NOMO-1 treated with dmso at 0.1 percent for 144 hours (cell line): ENCODE data around the gene C15orf39.
"Not testable (repeated sequence)": the region's sequence is repeated elsewhere in the genome, so short reads cannot be mapped to it uniquely, and the experiment has no call there.

Experiments
- DNase-seq: peaks from one replicate; lab custom pipeline; 2025; ENCODE audit not compliant: unreplicated experiment; lab: John Stamatoyannopoulos, UW

The C15orf39 gene

DNA sequence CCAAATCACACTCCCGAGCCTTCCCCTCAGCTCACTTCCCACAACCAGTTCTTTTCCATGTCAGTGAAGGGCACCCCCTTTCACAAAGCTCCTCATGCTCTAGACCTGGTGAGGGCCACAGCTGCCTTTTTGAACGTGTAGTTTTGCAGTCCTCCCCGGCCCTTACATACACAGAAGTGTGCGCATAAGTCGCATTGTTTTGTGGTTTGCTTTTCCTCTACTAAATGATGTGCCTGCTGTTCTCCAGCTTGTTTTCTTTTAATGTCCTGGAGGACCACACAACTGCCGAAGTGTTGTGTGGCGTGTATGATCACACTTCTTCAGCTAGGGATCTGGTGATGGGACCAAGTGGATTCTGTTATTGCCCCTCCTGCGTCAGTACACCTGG, 7.6 kb downstream of the C15orf39 start:
- no peak for DNase-seq

DNA sequence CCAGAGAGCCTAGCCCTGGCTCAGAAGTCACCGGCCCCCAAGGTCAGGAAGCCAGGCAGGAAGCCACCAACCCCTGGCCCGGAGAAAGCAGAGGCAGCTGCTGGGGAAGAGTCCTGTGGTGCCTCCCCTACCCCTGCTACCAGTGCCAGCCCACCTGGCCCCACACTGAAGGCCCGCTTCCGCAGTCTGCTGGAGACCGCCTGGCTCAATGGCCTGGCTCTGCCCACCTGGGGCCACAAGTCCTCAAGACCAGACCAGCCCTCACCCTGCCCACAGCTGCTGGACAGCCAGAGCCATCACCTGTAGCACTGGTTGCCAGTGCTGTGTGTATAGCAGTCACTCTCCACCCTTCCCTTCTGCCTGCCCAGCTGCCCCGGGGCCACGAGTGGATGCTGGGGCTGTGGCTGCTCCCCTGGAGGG, 9.1 kb downstream of the C15orf39 start:
- DNase-seq, result no peak

DNA sequence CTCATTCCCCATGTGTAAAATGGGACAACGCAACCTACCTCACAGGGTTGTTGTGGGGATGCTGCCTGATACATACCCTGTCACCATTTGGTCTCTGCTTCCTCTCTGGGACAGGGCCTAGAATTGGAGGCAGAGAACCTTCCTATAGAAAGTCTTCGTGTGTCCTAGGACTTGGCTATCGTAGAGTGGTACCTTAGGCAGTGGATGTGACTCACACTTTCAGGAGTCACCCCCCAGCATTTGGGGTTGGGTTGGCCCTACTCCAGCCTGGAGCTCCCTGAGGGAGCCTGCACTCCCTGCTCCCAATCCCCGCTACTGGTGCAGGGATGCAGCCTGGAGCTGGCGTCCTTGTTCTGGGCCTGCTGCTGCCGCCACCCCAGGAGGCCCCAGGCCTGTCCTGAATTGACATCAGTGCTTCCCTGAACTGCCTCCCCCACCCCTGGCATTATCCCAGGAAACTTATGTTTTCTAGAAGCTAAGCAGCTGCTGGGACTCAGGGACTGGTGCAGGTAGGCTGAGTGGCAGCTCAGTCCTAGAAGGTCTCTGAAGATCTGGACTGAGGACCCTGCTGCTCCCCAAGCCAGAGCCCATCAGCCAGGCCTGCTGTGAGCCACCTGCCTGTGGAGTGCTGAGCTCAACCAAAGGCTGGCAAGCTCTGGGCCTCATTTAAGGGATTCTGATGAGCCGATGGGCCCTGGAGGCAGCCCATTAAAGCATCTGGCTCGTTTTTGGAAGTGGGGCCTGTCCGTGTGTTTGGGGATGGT, 9.9 kb downstream of the C15orf39 start:
- DNase-seq, result no peak

DNA sequence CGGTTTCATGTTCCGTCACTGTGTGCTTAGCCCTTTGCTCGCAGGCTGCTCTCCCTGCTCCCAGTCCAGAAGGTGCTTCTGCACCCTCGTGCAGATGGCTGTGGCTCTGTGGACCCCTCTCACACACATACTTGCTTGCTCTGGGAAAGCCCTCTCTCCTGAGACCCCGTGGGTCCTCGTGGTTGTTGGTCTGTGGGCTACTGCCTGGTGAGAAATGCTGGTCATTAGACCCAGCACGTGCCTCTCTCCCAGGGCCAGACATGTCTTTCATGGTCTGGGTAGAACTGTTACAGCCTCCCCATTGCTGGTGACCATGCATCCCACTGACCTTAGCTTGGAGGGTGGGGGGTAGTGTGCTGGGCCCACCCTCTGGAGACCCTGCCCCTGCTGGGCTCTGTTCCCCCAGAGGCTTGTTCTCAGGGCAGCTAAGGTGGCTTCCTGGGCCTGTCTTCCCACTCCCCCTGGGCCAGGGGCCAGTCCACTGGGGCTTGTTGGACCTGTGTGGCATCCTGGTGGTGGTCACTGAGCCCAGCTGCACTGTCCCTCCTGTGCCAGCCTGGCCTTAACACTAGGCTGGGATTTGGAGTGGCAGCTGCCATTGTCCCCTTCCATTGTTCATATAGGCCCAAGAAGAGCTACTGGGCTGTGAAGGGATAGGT, 10.6 kb downstream of the C15orf39 start:
- no peak for DNase-seq

DNA sequence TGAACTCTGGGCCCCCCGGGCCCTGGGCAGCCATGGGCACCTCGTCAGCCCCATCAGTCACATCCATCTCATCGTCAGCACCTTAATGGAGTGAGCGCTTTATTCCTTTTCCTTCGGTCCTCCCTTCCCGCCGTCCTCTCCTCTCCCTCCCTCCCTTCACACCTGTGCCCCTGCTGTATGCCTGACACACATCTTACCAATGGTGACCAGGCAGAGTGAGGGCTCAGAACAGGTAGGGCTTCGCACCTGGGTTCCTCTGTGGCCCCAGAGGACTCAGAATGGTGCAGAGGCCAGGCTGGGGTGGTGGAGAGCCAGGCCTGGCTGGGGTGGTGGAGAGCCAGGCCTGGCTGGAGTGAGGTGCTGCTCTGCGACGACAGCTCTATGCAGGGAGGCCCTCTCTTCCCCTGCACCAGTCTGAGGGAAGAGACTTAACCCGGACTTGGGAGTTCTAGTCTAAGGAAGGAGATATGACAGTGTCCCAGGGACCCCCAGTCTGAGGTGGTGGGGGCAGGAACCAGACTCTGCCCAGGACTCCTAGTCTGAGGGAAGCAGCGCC, 11.6 kb downstream of the C15orf39 start:
- DNase-seq, result no peak

DNA sequence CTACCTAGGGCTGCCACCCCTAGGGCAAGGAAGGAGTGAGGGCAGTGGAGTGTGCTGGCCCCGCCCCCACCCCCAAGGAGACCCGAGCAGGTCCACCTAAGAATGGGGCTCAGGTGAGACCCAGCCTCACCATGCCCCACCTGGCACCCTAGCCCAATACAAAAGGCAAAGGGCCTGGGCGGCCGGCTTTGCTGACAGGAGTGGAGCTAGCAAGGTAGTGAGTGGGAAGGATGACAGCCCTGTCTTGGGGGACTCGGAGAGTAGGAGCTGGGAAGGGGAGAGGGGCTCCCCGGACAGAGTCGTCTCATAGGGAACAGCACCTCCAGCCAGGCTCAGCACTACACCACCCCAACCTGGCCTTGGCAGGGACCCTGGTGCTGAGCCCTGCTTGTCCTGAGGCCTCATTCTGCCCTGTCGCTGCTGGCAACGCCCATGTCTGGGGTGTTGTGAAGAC, 12.1 kb downstream of the C15orf39 start:
- no peak for DNase-seq

DNA sequence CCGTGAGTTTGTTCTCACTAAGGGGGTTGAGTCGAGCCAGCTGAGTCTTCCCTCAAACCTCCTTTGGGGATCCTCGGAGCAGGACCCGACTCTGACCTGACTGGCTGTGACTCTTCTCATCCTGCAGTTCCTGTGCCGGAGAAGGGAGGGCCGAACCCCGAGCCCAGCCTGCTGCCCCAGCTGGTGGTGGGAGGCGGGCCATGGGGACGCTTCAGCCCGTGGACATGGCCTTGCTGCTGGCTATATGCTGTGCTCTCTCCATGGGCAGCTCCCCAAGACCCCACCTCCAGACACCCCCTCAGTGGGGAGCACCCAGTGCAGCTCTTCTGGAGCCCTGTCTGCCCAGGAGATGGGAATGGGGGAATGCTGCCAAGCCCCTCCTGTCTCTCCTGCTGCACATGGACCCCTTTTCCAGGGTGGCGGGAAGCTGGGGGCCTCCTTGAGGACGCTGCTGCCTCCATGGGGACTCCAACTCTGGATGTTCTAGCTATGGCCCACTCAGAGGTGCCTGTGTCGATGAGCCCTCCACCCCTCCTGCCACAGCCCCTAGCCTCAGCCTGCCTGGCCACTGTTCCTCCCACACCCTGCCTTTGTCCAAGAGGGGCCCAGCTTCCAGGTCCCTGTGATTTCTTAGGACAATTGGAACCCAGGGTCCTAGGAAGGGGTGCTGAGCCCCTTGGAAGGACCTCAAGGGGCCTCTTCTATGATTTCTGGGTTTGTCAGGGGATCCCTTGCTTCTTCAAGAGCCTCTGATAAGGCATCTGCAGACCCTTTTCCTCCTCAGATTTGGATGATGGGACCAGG, 12.8 kb downstream of the C15orf39 start:
- no peak for DNase-seq

DNA sequence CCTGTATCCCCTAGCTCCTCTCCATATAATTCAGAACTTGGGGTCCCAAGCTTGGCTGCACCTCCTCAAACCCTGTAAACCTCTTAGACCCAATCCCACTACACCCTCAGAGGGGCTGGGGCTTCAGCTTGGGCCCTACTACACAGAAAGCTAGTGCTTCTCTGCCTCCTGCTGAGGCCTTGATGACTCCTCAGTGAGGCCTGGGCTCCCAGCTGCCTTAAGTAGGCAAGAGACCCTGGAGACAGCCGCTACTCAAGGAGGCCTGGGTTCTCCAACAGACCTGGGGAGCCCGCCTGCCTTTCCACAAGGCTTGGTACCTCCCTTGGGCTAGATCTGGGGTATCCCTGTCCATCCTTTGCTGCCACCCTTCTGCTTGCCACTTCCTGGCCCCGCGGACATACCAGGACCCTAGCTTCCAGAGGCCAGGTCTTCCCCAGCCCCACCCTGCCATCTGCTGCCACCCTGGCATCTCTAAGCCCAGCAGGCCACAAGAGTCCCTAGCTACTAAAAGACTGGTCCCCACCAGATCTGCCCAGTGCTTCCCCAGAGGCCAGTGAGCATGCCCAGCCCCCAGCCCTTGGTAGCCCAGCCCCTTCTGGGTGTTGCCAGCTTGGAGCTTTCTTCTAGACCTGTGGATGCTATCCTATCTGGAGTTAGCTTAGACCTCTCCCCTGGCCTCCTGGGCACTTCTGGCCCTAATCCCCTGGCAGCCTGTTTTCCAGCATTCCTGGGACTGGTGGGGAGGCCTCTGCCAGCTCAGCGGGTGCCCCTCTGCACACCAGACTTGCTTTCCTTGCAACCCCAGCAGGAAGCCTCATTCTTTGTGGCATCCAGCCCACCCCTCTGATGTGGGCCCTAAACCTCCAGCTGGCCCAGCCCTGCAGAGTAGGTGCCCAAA, 13.7 kb downstream of the C15orf39 start:
- DNase-seq, result no peak

DNA sequence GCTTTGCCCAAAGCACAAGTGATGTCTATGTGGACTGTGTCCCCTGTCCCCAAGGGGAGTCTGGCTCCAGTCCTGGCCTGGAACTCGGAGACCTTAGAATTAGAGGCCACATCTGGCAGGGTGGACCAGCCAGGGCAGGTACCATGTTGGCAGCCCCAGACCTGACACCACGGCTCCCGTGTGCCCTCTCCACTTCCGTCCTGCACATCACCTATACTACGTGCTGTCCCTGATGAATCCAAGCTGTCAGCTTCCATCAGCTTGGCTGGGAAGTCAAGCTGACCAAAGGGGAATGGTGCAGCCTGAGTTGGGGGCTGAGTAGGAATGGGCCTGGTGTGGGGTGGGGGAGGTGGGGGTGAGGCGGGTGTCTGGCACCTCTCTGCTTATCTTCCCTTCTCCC, 15.3 kb downstream of the C15orf39 start:
- no peak for DNase-seq

DNA sequence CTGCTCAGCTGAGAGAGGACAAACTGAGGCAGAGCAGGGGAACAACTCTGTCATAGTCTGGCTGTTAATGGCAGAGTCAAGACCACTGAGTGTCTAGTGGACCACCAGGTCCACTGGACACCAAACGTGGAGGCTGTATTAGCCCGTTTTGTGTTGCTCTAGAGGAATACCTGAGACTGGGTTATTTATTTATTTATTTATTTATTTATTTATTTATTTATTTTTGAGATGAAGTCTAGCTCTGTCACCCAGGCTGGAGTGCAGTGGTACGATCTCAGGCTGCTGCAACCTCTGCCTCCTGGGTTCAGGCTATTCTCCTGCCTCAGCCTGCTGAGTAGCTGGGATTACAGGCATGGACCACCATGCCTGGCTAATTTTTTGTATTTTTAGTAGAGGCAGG, 15.9 kb downstream of the C15orf39 start:
- not testable (repeated sequence) for DNase-seq

DNA sequence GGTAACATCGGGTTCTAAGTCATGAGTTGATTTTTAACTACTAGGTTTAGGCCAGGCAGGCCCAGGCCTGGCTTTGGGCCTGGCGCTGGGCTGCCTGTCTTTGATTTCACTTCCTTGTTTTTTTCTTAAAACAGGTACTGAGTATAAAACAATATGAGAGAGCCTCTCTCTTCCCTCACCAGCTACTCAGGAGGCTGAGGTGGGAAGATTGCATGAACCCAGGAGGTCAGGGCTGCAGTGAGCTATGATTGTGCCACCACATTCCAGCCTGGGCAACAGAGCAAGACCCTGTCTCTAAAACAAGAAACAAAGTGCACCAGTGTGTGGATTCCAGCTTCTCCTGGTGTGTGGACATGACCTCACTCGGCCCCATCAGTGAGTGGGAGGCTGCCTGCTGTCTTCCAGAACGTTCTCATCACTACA, 17.8 kb downstream of the C15orf39 start:
- peak; percentile 33 for DNase-seq

DNA sequence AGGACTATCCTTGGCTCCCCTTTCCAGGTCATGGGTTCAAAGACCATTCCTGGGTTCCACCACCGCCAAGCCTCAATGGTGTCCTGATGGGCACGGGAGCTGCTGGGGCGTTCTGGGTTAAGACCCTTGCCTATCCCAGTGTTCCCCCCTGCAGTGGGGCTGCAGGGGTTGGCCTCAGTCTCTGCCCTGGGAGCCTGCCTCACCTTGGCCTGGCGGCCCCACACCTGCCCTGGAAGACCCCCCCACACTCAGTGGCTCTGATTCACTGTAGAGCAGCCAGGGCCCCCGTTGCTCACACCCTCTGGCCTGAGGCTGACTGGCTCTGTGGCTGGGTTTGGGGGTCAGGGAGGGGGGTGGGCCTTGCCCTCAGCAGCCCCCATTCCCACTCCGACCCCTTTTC, 22.0 kb downstream of the C15orf39 start:
- DNase-seq, result no peak

DNA sequence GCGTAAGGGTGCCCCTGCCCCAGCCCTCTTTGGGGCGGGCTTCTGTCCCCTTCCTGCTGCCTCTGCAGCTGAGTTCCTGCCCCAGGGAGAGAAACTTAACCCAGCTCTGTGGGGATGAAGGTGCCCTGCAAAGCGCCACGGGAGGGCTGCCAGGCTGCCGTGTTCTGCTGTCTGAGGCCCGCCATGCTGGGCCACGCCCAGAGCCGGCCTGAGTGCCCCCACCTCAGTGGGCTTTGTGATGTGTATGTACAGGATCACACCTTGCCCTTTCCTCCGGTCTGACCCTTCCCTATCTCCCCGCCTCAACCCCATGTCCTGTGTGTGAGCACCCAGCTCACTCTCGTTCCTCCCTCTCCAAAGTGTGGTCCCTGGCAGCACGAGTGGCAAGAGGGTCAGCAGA, 22.6 kb downstream of the C15orf39 start:
- DNase-seq, result no peak

DNA sequence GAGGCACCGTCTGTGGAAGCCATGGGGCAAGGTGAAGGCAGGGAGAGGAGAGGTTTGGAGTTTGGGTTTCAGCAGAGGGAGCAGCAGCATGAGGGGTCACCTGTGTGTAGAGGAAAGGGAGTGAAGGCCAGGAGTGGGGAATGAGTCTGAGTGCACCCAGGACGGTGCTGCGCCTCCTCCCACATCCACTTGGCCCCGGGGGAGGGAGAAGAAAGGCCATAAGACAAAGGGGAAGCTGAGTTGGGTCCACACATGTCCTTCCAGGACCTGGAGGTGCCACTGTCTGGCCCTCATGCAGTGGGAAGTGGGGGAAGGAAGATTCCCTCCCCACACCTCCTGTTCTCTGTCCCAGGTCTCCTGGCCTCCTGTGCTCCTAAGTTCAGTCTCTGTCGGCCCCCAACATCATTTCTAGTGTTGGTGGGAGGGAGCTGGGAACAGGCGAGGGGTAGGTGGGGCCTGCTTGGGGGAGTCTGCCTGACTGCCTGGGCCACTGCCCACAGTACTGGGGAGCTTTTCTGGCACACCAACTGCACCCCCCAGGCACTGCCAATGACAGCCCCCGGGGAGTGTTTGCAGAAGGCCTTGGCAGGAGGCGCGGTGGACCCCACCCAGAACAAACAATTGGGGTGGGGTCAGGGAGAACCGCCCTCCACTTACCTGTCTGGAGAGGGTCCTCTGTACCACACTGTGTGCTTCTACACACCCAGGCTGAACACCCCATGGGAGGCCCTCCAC, 23.6 kb downstream of the C15orf39 start:
- not testable (repeated sequence) for DNase-seq

DNA sequence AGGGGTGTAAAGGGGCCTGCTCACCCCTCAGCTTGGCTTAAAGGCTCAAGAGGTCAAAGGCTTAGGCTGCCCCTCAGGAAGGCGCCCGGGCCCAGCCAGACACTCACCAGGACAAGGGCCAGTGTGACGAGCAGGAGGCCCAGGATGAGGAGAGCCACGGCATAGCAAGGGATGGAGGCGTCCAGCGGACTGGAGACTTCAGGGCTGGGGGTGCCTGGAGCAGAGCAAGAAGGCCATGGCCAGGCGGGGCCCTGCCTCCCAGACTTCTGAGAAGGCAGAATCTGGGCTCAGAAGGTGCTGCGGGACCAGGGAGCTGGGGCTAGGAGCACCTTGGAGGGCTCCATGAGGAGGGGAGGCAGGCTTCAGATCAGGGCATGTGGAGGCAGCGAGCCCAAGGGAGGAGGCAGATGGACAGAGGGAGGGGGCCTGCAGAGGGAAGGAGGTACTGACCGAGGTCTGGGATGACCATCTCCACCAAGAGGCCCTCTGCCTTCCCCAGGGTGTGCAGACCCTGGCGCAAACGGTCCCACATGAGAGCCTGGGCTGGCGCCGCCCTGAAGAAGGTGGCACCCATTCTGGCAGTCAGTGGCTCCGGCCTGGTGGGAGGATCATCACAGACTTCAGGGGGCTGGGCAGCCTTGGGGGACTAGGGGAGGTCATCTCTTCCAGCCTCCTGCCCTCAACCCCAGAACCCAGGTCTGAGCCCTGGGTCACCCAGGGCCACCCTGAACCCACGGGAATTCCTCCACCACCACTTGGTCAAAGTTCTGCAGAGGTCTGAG, 24.5 kb downstream of the C15orf39 start:
- no peak for DNase-seq

DNA sequence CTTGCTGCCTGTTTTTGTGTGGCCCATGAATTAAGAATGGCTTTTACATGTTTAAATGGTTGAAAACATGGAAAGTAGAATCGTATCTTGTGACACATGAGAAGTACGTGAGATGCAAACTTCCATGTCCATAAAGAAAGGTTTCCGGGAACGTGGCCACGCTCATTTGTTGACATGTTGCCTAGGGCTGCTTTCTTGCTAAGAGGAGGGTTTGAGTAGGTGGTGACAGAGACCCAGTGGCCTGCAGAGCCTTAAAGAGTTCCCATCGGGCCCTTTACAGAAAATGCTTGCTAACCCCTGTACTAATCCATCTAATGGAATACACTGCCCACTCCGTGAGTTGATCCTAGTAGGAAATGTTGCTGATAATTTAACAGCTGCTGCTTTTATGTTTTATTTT, 25.4 kb downstream of the C15orf39 start:
- DNase-seq, result not testable (repeated sequence)

DNA sequence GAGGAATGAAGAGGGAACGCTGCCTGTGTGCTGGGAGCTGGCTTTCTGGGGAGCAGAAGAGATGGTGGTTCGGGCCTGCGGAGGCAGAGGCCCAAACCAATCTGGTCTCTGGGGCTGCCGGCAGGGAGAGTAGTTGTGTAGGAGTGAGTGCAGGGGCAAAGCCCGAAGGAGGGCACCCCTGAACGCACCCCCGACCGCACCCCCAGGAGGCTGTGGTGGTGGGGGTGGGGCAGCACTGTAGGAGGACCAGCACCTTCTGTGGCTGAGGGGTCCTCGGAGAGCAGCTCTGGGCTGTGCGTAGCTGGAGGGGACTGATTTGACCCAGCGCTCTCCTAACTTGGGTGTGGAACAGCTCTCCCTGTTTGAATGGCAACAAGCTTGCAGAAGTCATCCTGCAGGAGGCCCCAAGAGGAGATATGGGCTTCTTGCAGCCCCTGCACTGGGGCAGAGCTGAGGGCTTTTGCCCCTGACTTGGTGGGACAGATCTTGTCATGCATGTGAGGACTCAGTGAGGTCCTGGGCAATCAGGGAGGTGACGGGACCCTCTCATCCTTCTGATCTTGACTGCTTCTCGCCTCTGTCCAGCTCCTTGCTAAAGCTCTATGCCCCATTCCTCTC, 26.1 kb downstream of the C15orf39 start:
- no peak for DNase-seq

DNA sequence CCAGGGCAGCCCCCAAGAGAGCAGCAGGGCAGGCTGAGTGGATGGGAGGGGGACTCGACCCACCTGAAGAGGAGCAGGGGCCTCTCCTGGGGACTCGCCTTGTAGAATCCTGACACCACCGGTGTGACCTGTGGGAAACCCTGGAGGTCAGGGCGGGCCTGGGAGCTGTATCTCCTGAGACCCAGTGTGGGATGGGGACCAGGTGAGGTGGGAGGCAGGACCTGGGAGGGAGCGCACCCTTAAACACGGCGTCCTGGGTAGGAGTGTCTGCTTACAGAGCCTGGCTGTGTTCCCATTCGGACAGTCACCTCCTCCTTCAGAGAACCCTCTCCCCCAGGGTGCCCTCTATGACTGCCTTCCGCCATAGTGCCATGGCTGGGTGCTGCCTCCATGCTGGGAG, 27.1 kb downstream of the C15orf39 start:
- DNase-seq, result no peak
